DMS114 treated with DMSO at 0.1 percent for 48 hours (cell line): ENCODE data around the gene ALLC.
"Not testable (repeated sequence)": the region's sequence is repeated elsewhere in the genome, so short reads cannot be mapped to it uniquely, and the experiment has no call there.

Experiments
- DNase-seq: peaks from one replicate; lab custom pipeline; 2025; ENCODE audit not compliant: unreplicated experiment; lab: John Stamatoyannopoulos, UW

ALLC gene

DNA sequence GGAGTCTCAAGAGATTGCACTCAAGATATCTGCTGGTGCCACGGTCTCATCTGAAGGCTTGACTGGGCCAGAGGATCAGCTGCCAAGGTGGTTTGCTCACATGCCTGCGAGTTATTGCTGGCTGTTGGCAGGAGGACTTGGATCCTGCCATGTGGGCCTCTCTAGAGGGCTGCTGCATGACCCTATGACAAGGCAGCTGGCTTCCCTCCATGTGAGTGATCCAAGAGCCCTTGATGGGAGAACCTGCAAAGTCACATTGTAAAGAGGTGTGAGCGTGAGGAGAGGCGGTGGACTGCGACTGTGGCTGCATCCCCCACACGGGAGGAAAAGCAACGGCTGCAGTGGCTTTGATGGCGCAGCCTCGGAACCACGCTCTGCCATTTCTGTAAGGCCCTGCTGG lies 4.0 kb upstream of the ALLC start:
- no peak for DNase-seq

DNA sequence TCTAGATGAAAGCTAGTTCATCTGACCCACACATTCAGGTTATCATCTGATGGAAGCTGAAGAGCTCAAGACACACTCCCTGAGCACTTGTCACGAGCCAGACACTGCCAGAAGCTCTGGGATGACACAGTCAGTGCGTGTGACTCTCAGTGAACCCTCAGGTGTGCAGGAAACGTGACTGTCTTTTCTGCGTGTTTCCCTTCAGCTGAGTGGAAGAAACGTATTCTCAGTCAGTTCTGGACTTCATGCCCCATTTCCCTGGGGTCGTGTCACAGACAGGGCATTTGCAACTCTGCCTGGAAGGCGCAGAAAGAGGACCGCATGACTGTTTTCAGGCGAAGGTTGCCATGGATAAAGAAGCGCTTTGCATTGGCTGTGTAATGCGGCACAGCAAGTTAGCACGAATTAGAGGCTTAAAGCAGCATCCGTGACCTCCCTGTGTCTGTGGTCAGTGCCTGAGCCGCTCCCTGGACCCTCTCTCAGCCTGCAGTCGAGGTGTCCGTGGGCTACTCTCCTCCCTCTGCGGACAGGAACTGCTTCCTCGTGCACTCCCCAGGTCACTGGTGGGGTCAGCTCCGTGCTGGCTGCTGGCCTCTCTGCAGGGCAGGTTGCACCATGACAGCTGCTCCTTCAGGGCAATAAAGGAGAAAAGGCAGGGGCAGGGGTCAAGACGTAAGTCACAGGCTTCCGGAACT lies 3.3 kb upstream of the ALLC start:
- no peak for DNase-seq

- DNase-seq: no peak
These were observed 1.9 kb upstream of the ALLC start for GRCh38 chr2:3655871-3656761.

DNA sequence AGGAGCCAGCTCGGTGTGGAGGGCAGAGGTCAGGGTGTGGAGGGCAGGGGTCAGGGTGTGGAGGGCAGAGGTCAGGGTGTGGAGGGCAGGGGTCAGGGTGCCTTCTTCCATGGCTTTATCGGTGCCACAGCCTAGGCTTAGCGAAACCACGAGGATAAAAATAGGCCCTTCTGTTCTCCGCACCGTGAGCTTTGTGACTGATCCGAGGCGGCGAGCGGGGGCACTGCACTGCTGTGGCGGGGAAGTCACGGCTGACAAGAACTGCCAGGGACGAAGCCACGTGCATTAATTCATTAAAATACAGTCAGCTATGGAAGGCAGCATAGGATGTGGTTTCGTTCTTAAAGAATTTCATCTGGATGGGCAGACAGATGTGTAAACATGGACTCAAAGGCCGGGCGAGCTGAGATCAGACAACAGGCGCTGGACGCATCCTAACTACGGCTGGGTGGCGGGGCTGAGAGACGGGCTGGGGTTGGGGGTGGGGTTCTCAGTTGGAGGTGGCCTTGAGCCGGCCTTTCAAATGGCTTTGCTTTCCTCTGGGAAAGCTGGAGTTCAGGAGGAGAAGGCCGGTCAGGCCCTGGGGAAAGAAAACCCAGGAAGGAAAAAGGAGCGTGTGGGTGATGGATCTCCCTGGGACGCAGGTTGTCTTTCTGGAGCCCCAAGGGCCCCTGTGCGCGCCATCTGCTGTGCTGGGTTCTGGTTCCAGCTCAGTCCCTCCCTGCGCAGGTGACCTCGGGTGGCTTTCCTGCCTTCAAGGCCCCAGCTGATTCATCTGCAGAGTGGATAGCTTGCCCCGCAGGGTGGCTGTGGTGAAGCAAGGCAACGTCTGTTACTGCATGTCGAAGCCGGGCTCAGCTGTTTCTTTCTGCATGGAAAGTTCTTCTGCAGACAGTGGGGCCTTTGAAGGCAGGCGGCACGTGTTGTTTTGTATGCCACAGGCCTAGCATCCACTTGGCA lies 958 bp upstream of the ALLC start:
- no peak for DNase-seq

GRCh38 chr2:3659447-3660432 lies 1.7 kb downstream of the ALLC start:
- no peak for DNase-seq

DNA sequence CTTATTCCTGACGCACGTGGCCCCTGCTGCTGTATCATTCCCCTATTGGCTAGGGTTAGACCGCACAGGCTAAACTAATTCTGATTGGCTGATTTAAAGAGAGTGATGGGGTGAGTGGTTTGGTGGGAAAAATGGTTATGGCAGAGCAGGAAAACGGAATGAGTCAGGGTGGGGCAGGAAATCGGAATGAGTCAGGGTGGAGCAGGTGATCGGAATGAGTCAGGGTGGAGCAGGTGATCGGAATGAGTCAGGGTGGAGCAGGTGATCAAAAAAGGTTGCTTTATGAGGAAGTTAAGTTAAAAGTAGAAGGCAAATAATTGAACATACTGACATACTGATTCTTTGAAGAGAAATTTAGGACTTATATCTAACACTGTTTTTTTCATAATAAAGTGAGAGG lies 2.6 kb downstream of the ALLC start:
- not testable (repeated sequence) for DNase-seq

- no peak for DNase-seq
These were observed 3.2 kb downstream of the ALLC start for GRCh38 chr2:3661149-3661660.

DNA sequence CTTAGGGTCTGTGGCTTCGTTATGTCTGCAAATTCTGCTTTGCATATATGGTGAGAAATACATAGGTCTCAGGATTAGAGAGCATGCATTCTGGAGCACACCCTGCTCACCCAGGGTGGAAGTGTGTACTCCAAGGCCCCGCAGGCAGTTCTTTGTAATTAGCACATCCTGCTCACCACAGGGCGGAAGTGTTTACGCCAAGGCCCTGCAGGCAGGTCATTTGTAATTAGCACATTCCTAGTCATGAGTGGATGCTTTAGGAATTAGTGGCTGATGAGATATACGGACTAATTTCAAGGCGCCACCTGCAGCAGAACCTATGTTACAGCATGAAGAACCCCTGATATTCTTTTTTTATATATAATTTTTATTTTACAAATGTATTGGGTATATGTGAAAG lies 4.2 kb downstream of the ALLC start:
- no peak for DNase-seq

DNA sequence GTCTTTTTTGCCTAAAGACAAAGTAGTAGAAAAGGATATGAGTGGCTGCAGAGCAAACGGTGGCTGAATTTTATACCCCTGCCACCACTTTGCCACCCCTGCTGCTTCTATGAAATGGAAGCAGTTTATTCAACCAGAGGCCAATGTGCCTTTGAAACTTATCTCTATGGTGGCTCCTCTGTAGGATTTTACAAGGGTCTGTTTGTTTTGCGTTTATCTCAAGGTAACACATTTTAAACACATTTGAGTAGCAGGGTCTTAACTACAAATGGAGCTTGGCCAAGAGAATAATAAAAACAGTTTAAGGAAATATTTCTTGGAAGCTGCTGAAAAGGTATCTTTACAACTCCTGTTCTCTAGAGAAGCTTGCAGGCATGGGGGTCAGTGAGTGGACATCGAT lies 6.1 kb downstream of the ALLC start:
- no peak for DNase-seq

DNA sequence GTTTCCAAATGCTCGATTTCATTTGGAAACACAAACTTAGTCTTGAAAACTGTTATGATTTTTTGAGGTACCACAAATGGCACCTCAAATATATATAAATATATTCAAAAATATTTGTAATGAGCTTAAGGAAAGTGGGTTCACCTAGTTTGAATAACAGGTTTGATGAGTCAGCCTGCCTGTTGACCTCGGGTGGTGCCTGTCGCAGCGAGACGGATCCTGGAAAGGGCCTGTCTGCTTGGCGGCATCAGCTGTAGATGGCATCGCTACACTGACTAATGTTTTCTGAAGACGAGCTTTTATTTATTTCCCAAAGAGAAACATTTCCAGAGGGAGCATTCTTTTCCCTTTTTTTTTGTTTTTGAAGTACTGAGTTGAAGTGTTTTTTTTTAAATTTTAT lies 6.9 kb downstream of the ALLC start:
- no peak for DNase-seq

GRCh38 chr2:3665886-3666612 lies 8.0 kb downstream of the ALLC start:
- DNase-seq: no peak

GRCh38 chr2:3666613-3666975 lies 8.6 kb downstream of the ALLC start:
- no peak for DNase-seq

DNA sequence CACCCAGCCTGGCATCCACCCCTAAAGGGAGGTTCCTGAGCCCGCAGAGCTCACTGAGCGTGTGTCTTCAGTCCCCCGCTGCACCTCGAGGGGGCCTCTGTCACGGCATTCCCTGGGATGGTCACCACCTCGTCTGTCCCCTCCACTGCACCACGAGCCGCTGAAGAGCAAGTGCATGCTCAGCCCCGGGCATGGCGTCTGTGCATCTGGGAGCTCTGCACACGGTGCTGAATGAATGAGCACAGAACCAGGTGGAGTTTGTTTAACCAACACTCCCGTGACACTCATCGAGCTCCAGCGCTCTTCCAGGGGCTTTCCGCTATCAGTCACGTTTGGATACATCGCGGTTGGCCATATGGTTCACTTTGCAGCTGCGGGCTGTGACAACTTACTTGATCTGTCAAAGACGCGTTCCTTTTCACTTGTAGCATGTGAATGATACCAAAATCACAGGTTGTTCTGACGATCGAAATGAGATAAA lies 9.2 kb downstream of the ALLC start:
- no peak for DNase-seq

DNA sequence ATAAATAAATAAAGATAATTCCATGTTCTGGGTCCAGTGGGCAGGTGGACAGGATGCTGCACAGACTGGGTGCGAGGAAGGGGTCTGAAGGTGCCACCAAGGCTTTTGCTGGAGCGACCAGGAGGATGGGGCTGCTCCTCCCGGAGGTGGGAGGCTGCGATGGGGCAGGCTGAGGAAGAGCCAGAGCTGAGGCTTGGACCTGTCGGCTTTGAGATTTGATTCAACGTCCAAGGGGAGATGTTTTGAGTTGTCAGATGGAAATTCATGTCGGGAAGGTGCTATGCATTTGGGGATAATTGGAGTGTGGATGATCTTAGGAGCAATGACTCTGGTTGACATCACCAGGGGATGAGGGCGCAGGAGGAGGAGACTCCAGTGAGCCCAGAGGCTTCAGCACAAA lies 11.7 kb downstream of the ALLC start:
- DNase-seq: no peak

GRCh38 chr2:3670376-3670775 lies 12.4 kb downstream of the ALLC start:
- no peak for DNase-seq

- no peak for DNase-seq
These were observed 12.9 kb downstream of the ALLC start for GRCh38 chr2:3670941-3671340.

- DNase-seq: no peak
These were observed 15.1 kb downstream of the ALLC start for GRCh38 chr2:3672861-3673678.

DNA sequence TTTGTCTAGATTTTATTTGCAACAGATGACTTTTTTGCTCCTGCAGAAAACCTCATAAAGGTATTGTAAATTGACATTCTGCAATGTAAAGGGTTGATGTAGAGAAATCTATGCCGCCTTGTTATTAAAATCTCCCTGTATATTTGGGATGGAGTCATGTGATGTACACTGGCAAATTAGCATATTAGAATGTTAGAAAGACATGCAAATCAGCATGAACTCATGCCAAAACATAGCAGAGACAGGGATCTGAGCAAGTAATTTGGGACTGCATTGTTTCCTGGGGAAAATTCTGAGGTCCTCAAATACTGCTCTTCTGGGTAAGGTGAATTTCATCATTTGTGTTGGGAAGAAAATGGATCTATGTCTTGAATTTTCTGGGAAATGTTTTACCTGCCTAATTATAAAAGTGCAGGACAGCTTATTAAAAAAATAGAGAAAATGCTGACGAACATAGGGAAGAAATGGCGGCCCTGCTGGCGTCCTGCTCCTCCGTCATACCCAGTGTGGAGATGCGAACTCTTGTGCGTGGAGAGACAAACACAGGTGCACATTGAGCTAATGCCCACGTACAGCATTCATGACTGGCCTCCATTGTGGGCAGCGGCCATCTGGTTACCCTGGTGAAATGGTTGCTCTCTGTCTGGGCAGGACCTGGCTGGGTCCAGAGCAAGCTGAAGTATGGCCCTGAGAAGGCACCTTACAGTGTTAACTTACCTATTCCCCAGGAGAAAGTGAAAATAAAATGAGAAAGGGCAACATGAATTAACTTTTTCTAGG lies 16.3 kb downstream of the ALLC start:
- no peak for DNase-seq
